Measurements from ENCODE around the gene USP2. TPM values are rescaled to one million over a fixed set of nuclear protein-coding genes. Genes with fewer than 3 reads are reported as not detected.

USP2 gene, protein sequence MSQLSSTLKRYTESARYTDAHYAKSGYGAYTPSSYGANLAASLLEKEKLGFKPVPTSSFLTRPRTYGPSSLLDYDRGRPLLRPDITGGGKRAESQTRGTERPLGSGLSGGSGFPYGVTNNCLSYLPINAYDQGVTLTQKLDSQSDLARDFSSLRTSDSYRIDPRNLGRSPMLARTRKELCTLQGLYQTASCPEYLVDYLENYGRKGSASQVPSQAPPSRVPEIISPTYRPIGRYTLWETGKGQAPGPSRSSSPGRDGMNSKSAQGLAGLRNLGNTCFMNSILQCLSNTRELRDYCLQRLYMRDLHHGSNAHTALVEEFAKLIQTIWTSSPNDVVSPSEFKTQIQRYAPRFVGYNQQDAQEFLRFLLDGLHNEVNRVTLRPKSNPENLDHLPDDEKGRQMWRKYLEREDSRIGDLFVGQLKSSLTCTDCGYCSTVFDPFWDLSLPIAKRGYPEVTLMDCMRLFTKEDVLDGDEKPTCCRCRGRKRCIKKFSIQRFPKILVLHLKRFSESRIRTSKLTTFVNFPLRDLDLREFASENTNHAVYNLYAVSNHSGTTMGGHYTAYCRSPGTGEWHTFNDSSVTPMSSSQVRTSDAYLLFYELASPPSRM
- total RNA-seq, result under 1 TPM; 0.48 to 0.53 TPM

DNA sequence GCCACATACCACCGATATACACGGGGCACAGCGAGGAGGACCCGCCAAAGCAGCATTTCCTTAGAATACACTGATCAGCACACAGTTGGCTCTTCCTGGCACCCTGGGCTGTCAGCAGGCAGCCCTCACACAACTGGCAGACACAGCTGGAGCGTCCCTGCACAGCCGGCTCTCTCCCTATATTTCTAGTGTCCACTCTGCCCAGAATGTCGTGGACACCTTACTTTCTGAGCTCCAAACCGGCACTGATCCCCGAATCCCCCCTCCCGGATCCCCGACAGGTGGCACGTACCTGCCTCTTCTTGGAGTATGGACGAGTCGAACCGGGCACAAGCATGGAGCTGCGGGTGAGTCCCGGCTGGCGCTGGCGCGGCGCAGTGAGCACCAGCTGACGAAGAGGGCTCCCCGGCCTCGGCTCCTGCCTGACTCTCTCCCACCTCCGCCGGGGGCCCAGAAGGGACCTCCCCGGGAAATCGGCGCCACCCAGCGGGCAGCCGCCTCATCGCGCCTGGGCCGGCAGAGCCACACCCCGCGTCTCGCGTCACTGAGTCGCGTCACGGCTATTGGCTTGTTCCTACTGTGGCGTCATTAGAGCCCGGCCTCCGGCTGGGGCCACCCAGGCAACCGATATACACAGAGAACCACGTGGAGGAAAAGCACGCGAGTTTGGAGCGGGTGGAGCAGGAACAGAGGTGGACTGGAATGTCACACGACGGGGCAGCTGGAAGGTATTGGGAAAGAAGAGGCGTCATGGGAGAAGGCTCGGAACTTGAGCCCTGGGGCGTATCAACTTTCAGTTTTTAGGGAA, at the start of gene USP2:
Gene USP2, minus strand, starts transcription at position 510 of the 808 bp plus-strand sequence. CDS start 8,210 bp downstream, outside the sequence.
- Mint-ChIP-seq H3K9me3 (no peaks in the 10 kb centered on the region), H3K4me1 (no peaks in the 10 kb centered on the region), H3K4me3 (no peak within 1 kb of the TSS), H3K27me3 (peaks cover 5% of the 10 kb centered on the region), H3K27ac (no peak within 1 kb of the TSS), H3K36me3 (ENCODE audit: low read depth) (no peaks in the 10 kb centered on the region)
- ChIA-PET POLR2A (interaction anchor here (0.7 kb wide), 1 partner anchor 93 kb away, joined by 3 read pairs; no protein-coding TSS in a partner anchor), CTCF (interaction anchor here (0.9 to 7.1 kb wide), 14 partner anchors 8 to 314 kb away, joined by 3 to 78 read pairs (median 4); partner anchors contain the start of genes RNF26 and VPS11)
- DNase-seq, result peak; percentile 96

DNA sequence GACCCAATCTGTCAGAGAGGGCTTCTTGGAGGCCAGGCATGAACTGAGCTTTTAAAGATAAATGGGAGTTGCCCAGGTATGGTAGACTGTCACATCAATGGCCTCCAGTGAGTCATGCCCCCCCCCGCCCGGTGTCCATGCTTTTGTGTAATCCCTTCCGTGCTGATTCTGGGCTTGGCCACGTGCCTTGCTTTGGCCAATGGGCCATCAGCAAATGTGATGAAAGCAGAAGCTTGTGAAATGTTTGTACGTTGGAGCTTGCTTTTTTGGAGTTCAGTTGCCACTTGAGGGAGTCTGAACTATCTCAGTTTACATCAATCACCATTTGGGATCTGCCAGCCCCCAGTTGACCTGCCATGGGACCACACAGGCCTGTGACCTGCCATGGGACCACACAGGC, 45.8 kb upstream of the USP2 start:
- ChIA-PET POLR2A (no interaction called here), CTCF (no interaction called here)
- Mint-ChIP-seq H3K4me3 (no peak overlapping the region), H3K27me3 (peaks cover 47% of the 10 kb centered on the region), H3K27ac (no peak overlapping the region), H3K36me3 (ENCODE audit: low read depth) (no peaks in the 10 kb centered on the region), H3K4me1 (peaks cover 16% of the 10 kb centered on the region), H3K9me3 (no peaks in the 10 kb centered on the region)
- DNase-seq, result no peak

DNA sequence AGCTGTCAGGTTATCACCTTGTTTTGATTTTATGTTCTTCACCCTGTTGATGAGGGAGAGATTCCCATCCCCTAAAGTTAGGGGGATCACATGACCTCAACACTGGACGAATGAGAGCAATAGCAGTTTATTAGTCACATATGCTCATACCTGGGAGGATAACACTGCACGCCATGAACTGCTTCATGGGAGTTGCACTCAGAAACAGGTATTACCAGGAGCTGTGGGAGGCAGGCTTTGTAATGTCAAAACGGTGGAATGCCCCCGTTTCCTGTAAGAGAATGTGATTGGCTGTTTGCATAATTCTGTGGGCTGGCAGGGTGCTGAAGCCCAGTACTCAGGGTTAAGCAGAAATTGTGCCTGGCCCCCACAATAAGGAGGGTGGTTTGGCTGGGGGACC, 44.7 kb upstream of the USP2 start:
- CTCF ChIA-PET, result no interaction called here
- no peak overlapping the region for H3K27ac Mint-ChIP-seq
- H3K36me3 Mint-ChIP-seq (ENCODE audit: low read depth), result no peaks in the 10 kb centered on the region
- POLR2A ChIA-PET, result no interaction called here
- no peak for DNase-seq
- H3K27me3 Mint-ChIP-seq, result peaks cover 48% of the 10 kb centered on the region
- H3K9me3 Mint-ChIP-seq, result no peaks in the 10 kb centered on the region
- no peak overlapping the region for H3K4me3 Mint-ChIP-seq
- peaks cover 27% of the 10 kb centered on the region for H3K4me1 Mint-ChIP-seq

DNA sequence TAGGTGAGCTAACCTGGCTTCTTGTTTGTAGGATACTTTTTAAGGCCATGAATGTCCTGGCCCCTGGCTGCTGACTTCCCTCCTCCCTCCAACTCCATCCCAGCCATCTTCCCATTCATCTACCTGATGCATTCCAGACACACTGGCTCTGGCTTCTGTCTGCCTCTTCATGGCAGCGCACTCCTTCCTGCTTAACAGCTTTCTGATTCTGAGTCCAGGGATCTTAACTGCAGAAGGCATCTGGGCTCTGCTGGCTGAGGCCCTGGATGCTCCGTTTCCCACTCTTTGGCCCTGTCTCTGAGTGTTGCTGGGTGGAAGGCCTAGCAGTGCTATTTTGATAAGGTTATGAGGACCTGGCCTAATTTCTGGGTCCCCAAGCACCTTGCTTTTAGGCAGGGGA, 43.3 kb upstream of the USP2 start:
- no peak for DNase-seq
- Mint-ChIP-seq H3K27me3 (peaks cover 48% of the 10 kb centered on the region), H3K4me1 (peaks cover 27% of the 10 kb centered on the region), H3K9me3 (no peaks in the 10 kb centered on the region), H3K27ac (no peak overlapping the region), H3K36me3 (ENCODE audit: low read depth) (no peaks in the 10 kb centered on the region), H3K4me3 (no peak overlapping the region)
- CTCF ChIA-PET, result no interaction called here
- POLR2A ChIA-PET, result no interaction called here

DNA sequence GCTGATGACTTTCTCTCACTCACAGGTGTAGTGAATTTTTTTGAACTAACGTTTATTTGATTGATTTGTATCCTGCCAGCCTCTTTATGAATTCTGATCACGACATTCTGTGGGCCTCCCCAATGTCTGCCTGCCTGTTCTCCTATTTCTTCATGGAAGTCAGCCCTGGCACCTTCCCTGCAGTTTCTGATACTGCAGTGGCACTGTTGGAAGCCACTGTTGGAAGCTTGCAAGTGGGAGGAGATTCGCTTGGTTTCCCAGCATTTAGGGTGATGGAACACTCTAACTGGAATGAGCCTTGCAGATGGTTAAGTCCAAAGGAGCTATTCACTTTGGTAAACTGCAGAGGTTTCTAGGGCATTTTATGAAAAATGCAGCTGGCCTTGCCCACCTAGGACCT, 42.8 kb upstream of the USP2 start:
- POLR2A ChIA-PET, result no interaction called here
- Mint-ChIP-seq H3K4me3 (no peak overlapping the region), H3K27me3 (peaks cover 47% of the 10 kb centered on the region), H3K36me3 (ENCODE audit: low read depth) (no peaks in the 10 kb centered on the region), H3K27ac (no peak overlapping the region), H3K9me3 (no peaks in the 10 kb centered on the region), H3K4me1 (peaks cover 27% of the 10 kb centered on the region)
- DNase-seq, result no peak
- CTCF ChIA-PET, result interaction anchor here (0.6 kb wide), 1 partner anchor 143 kb away, joined by 3 read pairs; no protein-coding TSS in a partner anchor

DNA sequence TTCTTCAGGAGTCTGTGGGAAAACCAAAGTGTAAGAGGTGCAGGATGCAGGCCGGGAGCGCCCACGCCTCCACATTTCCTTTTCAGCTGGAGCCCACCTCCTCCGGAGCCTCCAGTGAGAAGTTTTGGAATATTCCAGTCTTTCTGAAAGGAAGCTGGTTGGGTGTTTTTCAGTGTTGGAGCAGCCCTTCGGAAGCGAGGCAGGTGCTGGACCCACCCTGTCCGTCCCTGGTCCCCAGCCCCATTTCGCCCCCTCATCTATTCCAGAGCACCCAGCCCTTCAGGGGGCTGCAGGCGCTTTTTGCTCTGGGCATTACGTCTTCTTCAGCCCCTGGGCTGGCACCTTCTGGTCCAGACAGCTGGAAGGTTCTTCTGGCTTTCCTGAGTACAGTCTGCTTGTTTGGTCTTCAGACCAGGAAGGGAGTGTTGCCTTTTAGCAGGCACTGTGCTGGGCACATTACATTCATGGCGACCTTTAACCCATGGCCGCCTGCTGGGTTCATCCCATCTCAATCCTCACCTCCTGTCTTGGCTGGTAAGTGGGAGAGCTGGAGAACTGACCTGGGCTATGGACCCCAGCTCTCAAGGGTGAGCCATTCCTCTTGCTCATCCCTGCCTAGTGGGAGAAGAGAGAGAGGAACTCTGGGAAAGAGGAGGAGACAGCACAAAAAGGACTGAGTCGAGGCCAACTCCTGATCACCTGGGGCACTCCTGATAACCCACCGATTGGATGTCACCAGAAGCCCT, 42.2 kb upstream of the USP2 start:
- POLR2A ChIA-PET, result no interaction called here
- Mint-ChIP-seq H3K4me1 (peaks cover 27% of the 10 kb centered on the region), H3K27ac (no peak overlapping the region), H3K9me3 (no peaks in the 10 kb centered on the region), H3K4me3 (no peak overlapping the region), H3K27me3 (peaks cover 47% of the 10 kb centered on the region), H3K36me3 (ENCODE audit: low read depth) (no peaks in the 10 kb centered on the region)
- CTCF ChIA-PET, result interaction anchor here (0.6 kb wide), 1 partner anchor 142 kb away, joined by 3 read pairs; no protein-coding TSS in a partner anchor
- no peak for DNase-seq

DNA sequence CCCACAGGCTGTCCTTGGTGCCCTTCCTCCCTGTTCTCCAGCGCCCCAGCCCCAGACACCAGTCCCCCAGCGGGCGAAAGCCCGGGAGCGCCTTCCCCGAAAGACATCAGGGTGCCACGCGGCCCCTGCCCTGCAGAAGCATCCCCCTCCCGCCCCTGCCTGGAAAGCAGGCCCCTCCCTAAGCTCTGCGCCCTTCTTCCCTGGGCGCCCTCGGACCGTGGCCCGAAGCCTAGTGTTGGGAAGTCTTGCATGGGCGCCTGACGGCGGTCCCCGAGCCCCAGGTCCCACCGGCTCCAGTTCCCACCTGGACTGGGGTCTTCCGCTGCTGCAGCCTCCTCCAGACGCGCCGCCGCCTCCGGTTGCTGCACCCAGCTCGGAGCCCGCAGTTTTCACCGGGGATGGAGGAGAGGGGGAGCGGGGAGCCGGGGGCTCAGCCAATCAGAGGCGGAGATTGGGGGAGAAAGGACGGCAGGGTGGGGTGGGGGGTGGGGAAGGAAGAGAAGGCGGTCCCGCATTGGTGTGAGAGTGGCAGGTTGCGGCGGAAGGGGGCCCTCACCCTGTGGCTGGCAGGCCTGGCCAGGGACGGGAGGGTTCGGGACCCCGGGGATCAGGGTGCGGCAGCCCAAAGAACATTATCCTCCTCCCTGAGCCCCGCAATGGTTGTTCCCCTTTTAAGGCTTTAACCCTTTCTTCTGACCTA, 41.5 kb upstream of the USP2 start, which contains the start of gene THY1:
Gene THY1, minus strand, starts transcription at position 364 of the 700 bp plus-strand sequence. CDS start 2,267 bp downstream, outside the sequence.
- Mint-ChIP-seq H3K4me3 (peak within 1 kb of the TSS; percentile 38), H3K27me3 (peaks cover 43% of the 10 kb centered on the region)
- CTCF ChIA-PET, result interaction anchor here (0.7 kb wide), 1 partner anchor 55 kb away, joined by 5 read pairs; no protein-coding TSS in a partner anchor

DNA sequence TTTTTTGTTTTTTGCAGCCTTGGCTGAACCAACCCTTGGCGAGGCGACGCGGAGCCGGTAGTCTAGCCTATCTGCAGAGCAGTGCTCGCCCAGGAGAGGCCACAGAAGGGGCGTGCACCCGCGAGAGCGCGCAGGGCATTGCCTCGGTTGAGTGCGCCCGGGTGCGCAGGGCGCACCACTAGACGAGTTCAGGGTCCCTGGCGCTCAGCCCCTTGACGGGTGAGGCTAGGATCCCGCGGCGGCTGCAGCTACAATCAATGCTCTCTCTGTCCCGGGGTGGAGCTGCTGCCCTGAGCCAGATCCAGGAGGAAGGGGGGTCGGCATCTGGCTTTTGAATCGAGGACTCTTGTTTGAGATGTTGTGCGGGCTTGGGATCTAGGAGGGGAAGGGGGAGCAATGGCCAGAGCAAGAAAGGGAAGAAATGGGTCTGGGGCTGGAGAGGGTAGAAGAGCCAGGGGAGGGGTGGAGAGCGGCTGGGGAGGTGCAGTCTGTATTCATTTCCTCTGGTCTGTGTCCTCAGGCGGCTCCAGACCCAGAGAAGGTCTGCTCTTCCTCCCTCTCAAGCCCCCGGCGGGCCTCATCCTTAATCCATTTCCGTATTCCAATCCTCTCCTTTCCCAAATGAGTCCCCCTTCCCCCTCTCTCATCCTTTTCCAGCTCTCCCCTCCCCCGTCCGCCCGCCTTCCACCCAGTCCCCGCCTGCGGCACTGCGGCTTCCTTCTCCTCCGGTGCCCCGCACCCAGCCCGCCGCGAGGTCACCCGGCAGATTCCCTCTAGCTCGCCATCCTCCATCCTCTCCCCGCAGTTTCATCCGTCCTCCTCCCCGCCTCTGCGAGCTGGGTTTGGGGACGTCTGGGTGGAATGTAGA, 40.7 kb upstream of the USP2 start:
- peak overlapping the region; percentile 38 for H3K4me3 Mint-ChIP-seq
- ChIA-PET POLR2A (no interaction called here), CTCF (interaction anchor here (0.7 kb wide), 1 partner anchor 56 kb away, joined by 5 read pairs; no protein-coding TSS in a partner anchor)
- peaks cover 43% of the 10 kb centered on the region for H3K27me3 Mint-ChIP-seq
- no peaks in the 10 kb centered on the region for H3K9me3 Mint-ChIP-seq
- no peak overlapping the region for H3K27ac Mint-ChIP-seq
- no peak for DNase-seq
- peaks cover 27% of the 10 kb centered on the region for H3K4me1 Mint-ChIP-seq
- H3K36me3 Mint-ChIP-seq (ENCODE audit: low read depth), result no peaks in the 10 kb centered on the region

More for the DNA sequence above, 41.5 kb upstream of the USP2 start, which contains the start of gene THY1:
- POLR2A ChIA-PET, result no interaction called here
- Mint-ChIP-seq H3K4me1 (peaks cover 27% of the 10 kb centered on the region), H3K36me3 (ENCODE audit: low read depth) (no peaks in the 10 kb centered on the region), H3K27ac (no peak within 1 kb of the TSS), H3K9me3 (no peaks in the 10 kb centered on the region)
- DNase-seq, result no peak

DNA sequence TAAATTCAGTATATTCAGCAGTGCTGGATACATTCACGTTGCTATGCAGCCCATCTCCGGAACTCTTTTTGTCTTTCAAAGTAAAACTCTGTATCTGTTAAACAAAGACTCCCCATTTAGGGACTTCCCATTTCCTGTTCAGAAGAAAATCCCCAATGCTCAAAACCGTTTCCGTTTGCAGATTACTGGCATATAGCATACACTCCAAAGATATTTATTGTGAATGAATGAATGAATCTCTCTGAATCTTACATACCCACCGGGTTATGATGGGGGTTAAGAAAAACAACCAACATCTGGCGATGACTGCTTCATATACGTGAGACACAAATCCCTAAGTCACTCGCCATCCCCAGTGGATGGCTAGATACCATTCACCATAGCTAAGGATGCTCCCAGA, 39.9 kb upstream of the USP2 start:
- DNase-seq, result no peak
- Mint-ChIP-seq H3K4me3 (no peak overlapping the region), H3K27ac (no peak overlapping the region), H3K4me1 (peaks cover 20% of the 10 kb centered on the region), H3K36me3 (ENCODE audit: low read depth) (no peaks in the 10 kb centered on the region), H3K9me3 (no peaks in the 10 kb centered on the region), H3K27me3 (peaks cover 43% of the 10 kb centered on the region)
- POLR2A ChIA-PET, result no interaction called here
- CTCF ChIA-PET, result no interaction called here

DNA sequence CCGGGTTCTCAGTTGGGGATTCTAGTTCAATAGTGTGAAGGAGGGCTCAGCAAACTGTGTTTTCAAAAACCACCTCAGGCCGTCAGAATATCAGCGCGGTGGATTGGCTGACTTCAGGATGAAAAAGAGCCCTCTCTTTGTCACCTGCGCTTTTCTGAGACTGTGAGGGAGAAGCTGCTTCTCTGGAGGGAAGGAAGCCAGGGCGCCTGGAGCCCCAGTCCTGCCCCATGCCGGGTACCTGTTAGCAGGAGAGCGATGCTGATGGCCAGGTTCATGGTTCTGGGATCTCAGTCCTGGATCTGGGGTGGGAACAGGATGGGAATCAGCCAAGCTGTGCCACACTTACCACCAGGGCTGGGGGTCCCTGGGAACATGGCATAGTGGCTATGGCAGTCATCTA, 39.1 kb upstream of the USP2 start:
- CTCF ChIA-PET, result no interaction called here
- no peaks in the 10 kb centered on the region for H3K36me3 Mint-ChIP-seq (ENCODE audit: low read depth)
- no peak overlapping the region for H3K4me3 Mint-ChIP-seq
- H3K27ac Mint-ChIP-seq, result no peak overlapping the region
- H3K4me1 Mint-ChIP-seq, result peaks cover 15% of the 10 kb centered on the region
- no peak for DNase-seq
- peaks cover 43% of the 10 kb centered on the region for H3K27me3 Mint-ChIP-seq
- POLR2A ChIA-PET, result no interaction called here
- H3K9me3 Mint-ChIP-seq, result no peaks in the 10 kb centered on the region

DNA sequence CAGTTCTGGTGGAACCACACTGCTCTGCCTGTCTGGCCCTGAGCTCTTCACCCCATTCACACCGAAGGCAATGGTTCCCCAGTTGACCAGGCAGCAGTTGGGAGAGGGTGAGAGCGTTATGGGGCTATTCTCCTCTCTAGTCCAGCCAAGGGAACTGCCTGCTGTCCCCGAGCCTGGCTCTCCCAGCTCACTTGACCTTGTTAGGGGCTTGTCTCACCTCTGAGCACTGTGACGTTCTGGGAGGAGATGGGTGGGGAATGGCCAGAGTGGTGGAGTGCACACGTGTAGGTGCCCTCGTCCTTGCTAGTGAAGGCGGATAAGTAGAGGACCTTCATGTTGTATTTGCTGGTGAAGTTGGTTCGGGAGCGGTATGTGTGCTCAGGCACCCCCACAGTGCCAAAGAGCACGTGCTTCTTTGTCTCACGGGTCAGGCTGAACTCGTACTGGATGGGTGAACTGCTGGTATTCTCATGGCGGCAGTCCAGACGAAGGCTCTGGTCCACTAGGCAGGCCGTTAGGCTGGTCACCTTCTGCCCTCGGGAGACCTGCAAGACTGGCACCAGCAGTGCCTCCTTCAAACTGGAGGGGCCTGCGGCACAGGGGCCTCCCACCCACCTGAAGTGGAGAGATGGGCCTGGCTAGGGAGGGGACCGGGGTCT, 38.5 kb upstream of the USP2 start:
- ChIA-PET POLR2A (no interaction called here), CTCF (interaction anchor here (1.0 kb wide), 1 partner anchor 64 kb away, joined by 3 read pairs; no protein-coding TSS in a partner anchor)
- DNase-seq, result no peak
- peaks cover 43% of the 10 kb centered on the region for H3K27me3 Mint-ChIP-seq
- peaks cover 15% of the 10 kb centered on the region for H3K4me1 Mint-ChIP-seq
- H3K27ac Mint-ChIP-seq, result no peak overlapping the region
- H3K4me3 Mint-ChIP-seq, result no peak overlapping the region
- H3K9me3 Mint-ChIP-seq, result no peaks in the 10 kb centered on the region
- no peaks in the 10 kb centered on the region for H3K36me3 Mint-ChIP-seq (ENCODE audit: low read depth)

Data from activated CD4-positive, alpha-beta memory T cell treated with anti-CD3 and anti-CD28 coated beads, Interleukin-2, amount 10 ng/mL, durations not matched to agents 7 days and 5 days (primary cell).